Fibroblast of peridontal ligament (primary cell): ENCODE data around the gene CEPT1.

Source experiments
- DNase-seq: peaks from one replicate; pipeline ENCODE4 v3.0.0-alpha.2; 2010; ENCODE audit errors: extremely low read depth

Gene CEPT1

GRCh38 chr1:111227851-111228747, 88.1 kb downstream of the CEPT1 start:
- DNase-seq: peak; percentile 90

- DNase-seq: no peak
Measured at GRCh38 chr1:111228748-111229126, 88.7 kb downstream of the CEPT1 start.

GRCh38 chr1:111232134-111232533, 92.1 kb downstream of the CEPT1 start:
- DNase-seq: no peak

GRCh38 chr1:111234258-111234657, 94.2 kb downstream of the CEPT1 start:
- DNase-seq: no peak
